ENCODE data around the gene STX8. TPM values are rescaled to one million over a fixed set of nuclear protein-coding genes. Genes with fewer than 3 reads are reported as not detected.

Gene STX8
- total RNA-seq, 4 donors from 2014 or later: 58.6 to 86.9 (median 66.3) TPM

DNA sequence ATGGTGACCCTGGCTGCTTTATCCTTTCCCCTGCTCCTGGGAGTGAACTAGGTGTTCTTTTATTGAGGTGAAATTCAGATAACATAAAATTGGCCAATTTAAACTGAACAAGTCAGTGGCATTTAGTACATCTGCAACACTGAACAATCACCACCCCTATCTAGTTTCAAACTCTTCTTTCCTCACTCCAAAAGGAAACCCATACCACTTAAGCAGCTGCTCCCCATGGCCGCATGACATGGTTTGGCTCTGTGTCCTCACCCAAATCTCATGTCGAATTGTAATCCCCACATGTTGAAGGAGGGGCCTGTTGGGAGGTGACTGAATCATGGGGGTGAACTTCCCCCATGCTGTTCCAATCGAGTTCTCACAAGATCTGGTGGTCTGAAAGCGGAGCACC lies 154.1 kb downstream of the STX8 start:
- TF ChIP-seq CTCF (IDR thresholded peaks at IDR 0.05): no peak

DNA sequence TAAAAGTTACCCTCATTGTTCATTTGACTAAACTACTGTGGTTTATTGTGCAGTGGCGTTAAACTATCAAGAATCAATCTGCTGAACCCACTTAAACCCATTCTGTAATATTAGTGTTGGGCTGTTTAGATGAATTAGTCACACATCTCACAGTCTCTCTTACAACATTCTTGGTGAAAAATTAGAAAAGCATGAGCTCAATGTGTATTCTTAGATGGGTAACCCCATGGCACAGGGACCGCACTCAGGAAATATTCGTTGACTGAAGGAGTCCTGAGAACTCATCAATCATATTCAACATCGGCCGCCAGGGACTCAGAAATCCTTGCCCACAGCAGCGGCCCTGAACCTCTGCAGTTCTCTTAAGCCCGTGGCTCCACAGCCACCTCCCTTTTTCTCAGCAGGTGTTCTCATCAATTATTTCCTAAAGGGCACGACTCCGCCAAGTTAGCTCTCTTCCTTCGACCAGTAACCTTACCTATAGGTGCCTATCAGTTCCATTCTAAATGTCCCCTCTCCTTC lies 155.6 kb downstream of the STX8 start:
- DNase-seq (ENCODE audit: low spot score) (no peak), ATAC-seq (ENCODE audit: low FRiP score) (no peak)
- TF ChIP-seq CTCF (IDR thresholded peaks at IDR 0.05): no peak

More for the DNA sequence above, 154.1 kb downstream of the STX8 start:
- DNase-seq (ENCODE audit: low spot score) (no peak), ATAC-seq (ENCODE audit: low FRiP score) (no peak)

- DNase-seq (ENCODE audit: low spot score): no peak
- TF ChIP-seq CTCF (IDR thresholded peaks at IDR 0.05): no peak
Measured at GRCh38 chr17:9414471-9414870, 161.1 kb downstream of the STX8 start.

DNA sequence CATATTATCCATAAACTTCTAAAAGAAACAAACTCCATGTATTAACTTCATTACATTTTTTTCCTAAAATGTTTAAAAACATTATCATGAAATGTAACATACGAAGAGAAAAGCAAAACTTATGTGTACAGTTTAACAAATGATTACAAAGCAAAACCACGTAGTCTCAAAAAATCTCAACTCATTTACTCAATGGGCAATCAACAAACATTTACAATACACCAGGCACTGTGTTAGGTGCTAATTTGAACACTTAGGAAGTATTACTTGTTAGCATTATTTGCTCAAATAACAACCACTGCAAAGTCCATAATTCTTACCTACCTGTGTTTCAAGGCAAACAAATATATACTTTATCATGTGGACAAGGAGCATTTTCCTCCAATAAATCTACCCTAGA lies 164.9 kb downstream of the STX8 start:
- ATAC-seq (ENCODE audit: low FRiP score) (no peak), DNase-seq (ENCODE audit: low spot score) (no peak)
- TF ChIP-seq CTCF (IDR thresholded peaks at IDR 0.05): no peak

More at GRCh38 chr17:9414471-9414870, 161.1 kb downstream of the STX8 start:
- ATAC-seq (ENCODE audit: low FRiP score): no peak

- ATAC-seq (ENCODE audit: low FRiP score) (no peak), DNase-seq (ENCODE audit: low spot score) (no peak)
- TF ChIP-seq CTCF (IDR thresholded peaks at IDR 0.05): no peak
Measured at GRCh38 chr17:9410301-9410700, 165.3 kb downstream of the STX8 start.

- ATAC-seq (ENCODE audit: low FRiP score): no peak
- no peak for TF ChIP-seq CTCF (IDR thresholded peaks at IDR 0.05)
- no peak for DNase-seq (ENCODE audit: low spot score)
Measured at GRCh38 chr17:9409878-9410277, 165.7 kb downstream of the STX8 start.

Data from omental fat pad (tissue), 4 donors.